Neural cell (in vitro differentiated cells): Measurements from ENCODE around the gene MORC3. TPM values are rescaled to one million over a fixed set of nuclear protein-coding genes. Genes with fewer than 3 reads are reported as not detected.

Source experiments
- H2AFZ ChIP-seq: fragments of 200-600, 300-800 bp; sonication (generic), shearing (Covaris generic); 2 replicates; pipeline ENCODE4 v1.6.0; 2014; ENCODE audit warnings: low read depth, mild to moderate bottlenecking, antibody characterized with exemption, low read length, moderate library complexity
- H3F3A ChIP-seq: fragments of 200-600 bp; shearing (Covaris generic); 2 replicates; pipeline ENCODE4 v1.6.1; 2016; ENCODE audit warnings: mild to moderate bottlenecking, moderate library complexity, mixed read lengths, antibody characterized with exemption, low read length; ENCODE audit not compliant: insufficient read depth, poor library complexity, severe bottlenecking
- H3K27ac ChIP-seq: fragments of 200-600, 300-800 bp; sonication (generic), shearing (Covaris generic); 2 replicates; pipeline ENCODE4 v1.5.1; 2014; ENCODE audit warnings: mild to moderate bottlenecking, low read length, moderate library complexity
- H3K27me3 ChIP-seq: fragments of 300-800, 200-600 bp; sonication (generic), shearing (Covaris generic); 2 replicates; pipeline ENCODE4 v1.6.0; 2014; ENCODE audit warnings: mild to moderate bottlenecking, low read depth, low read length, moderate library complexity; ENCODE audit not compliant: insufficient read depth
- H3K36me3 ChIP-seq: fragments of 300-800, 200-600 bp; sonication (generic), shearing (Covaris generic); 2 replicates; pipeline ENCODE4 v1.5.1; 2014; ENCODE audit warnings: mild to moderate bottlenecking, antibody characterized with exemption, low read length, moderate library complexity; ENCODE audit not compliant: insufficient read depth
- H3K4me2 ChIP-seq: fragments of 300-800, 200-600 bp; sonication (generic), shearing (Covaris generic); 2 replicates; pipeline ENCODE4 v1.6.0; 2014; ENCODE audit warnings: mild to moderate bottlenecking, low read length
- H3K4me3 ChIP-seq: fragments of 300-800, 200-600 bp; sonication (generic), shearing (Covaris generic); 2 replicates; pipeline ENCODE4 v1.5.1; 2014; ENCODE audit warnings: mild to moderate bottlenecking, low read length, moderate library complexity
- H3K79me2 ChIP-seq: fragments of 200-600 bp; shearing (Covaris generic); replicated peaks from 2 replicates; pipeline ENCODE4 v1.6.0; 2014; ENCODE audit warnings: mild to moderate bottlenecking, low read length, moderate library complexity; ENCODE audit not compliant: insufficient read depth
- H3K9ac ChIP-seq: fragments of 300-800, 200-600 bp; sonication (generic), shearing (Covaris generic); 2 replicates; pipeline ENCODE4 v1.6.1; 2016; ENCODE audit warnings: mild to moderate bottlenecking, low read length, mixed read lengths
- H3K9me2 ChIP-seq: fragments of 200-600 bp; shearing (Covaris generic); 2 replicates; pipeline ENCODE4 v1.6.1; 2016; ENCODE audit warnings: mild to moderate bottlenecking, low read length, mixed read lengths; ENCODE audit not compliant: insufficient read depth
- H3K9me3 ChIP-seq: fragments of 200-600, 300-800 bp; sonication (generic), shearing (Covaris generic); 2 replicates; pipeline ENCODE4 v1.6.1; 2016; ENCODE audit warnings: mild to moderate bottlenecking, mixed run types, low read length, moderate library complexity, mixed read lengths
- H4K20me1 ChIP-seq: fragments of 200-600 bp; shearing (Covaris generic); 2 replicates; pipeline ENCODE4 v1.6.1; 2016; ENCODE audit warnings: mild to moderate bottlenecking, mixed run types; ENCODE audit not compliant: insufficient read depth
- EP300 ChIP-seq: fragments of 450-650 bp; conservative IDR thresholded peaks from 2 replicates; pipeline ENCODE4 v1.6.1; 2014; ENCODE audit warnings: antibody characterized with exemption, mild to moderate bottlenecking, moderate library complexity; ENCODE audit not compliant: poor library complexity, severe bottlenecking
- EZH2 ChIP-seq: fragments of 200-600, 300-800 bp; shearing (Covaris generic), sonication (generic); IDR thresholded peaks from 2 replicates; pipeline ENCODE4 v1.6.1; 2014; ENCODE audit warnings: antibody characterized with exemption, low read length, borderline replicate concordance, mild to moderate bottlenecking; ENCODE audit not compliant: insufficient read depth, poor library complexity, severe bottlenecking
- MXI1 ChIP-seq: fragments of 450-650 bp; conservative IDR thresholded peaks from 2 replicates; pipeline ENCODE4 v1.6.1; 2014; ENCODE audit warnings: antibody characterized with exemption, mild to moderate bottlenecking; ENCODE audit not compliant: poor library complexity, severe bottlenecking
- POLR2AphosphoS5 ChIP-seq: IDR thresholded peaks from 2 replicates; pipeline ENCODE4 v1.6.1; 2012
- RAD21 ChIP-seq: fragments of 450-650 bp; conservative IDR thresholded peaks from 2 replicates; pipeline ENCODE4 v1.6.1; 2014; ENCODE audit warnings: antibody characterized with exemption, mild to moderate bottlenecking, moderate library complexity
- SMC3 ChIP-seq: fragments of 450-650 bp; conservative IDR thresholded peaks from 2 replicates; pipeline ENCODE4 v1.6.1; 2014; ENCODE audit warnings: antibody characterized with exemption, mild to moderate bottlenecking, moderate library complexity; ENCODE audit not compliant: poor library complexity
- TAF1 ChIP-seq: IDR thresholded peaks from 2 replicates; pipeline ENCODE4 v1.6.1; 2012; ENCODE audit warnings: low read depth
- polyA plus RNA-seq: library from polyadenylated mRNA; depleted of rRNA; stranded (reverse); fragments of >200 nt; gene quantifications from 2 replicates; pipeline ENCODE4 v1.2.3, GENCODE V29; 2014
- TF ChIP-seq, protein P1 (sequence below): fragments of 450-650 bp; IDR thresholded peaks from 2 replicates; pipeline ENCODE4 v1.5.1; 2014; ENCODE audit warnings: antibody characterized with exemption, mild to moderate bottlenecking, moderate library complexity; ENCODE audit not compliant: poor library complexity, severe bottlenecking
- TF ChIP-seq, protein P2 (sequence below): IDR thresholded peaks from 2 replicates; pipeline ENCODE4 v1.6.1; 2012; ENCODE audit warnings: borderline replicate concordance

Gene MORC3
- polyA plus RNA-seq, 1 donor from 2014 or later: 65.4 TPM

DNA sequence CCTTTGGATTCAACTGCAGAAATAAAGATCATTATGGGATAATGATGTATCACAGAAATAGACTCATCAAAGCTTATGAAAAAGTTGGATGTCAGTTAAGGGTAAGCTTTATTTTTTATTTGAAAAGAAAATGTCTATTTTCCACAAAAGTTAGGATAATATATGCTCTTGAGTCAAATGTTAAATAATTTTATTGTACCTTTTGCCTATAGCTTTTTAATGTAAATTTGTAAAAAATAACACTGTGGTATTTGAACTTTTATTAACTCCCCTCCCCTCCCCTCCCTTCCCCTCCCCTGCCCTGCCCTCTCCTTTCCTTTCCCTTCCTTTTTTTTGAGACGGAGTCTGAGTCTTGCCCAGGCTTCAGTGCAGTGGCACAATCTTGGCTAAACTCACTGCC is 24.9 kb downstream of the MORC3 start:
- no peak overlapping the region for H3K4me2 ChIP-seq
- H3F3A ChIP-seq: no peaks in the 10 kb centered on the region
- no peaks in the 10 kb centered on the region for H4K20me1 ChIP-seq
- H3K9me3 ChIP-seq: no peaks in the 10 kb centered on the region
- H3K4me3 ChIP-seq: no peak overlapping the region
- H2AFZ ChIP-seq: no peak overlapping the region
- no peak overlapping the region for H3K27ac ChIP-seq
- H3K36me3 ChIP-seq: peaks cover 15% of the 10 kb centered on the region
- no peaks in the 10 kb centered on the region for H3K27me3 ChIP-seq
- TF ChIP-seq POLR2AphosphoS5: no peak
- no peak for TF ChIP-seq TAF1
- no peak for TF ChIP-seq EP300
- TF ChIP-seq EZH2: no peak
- TF ChIP-seq, protein P1, sequence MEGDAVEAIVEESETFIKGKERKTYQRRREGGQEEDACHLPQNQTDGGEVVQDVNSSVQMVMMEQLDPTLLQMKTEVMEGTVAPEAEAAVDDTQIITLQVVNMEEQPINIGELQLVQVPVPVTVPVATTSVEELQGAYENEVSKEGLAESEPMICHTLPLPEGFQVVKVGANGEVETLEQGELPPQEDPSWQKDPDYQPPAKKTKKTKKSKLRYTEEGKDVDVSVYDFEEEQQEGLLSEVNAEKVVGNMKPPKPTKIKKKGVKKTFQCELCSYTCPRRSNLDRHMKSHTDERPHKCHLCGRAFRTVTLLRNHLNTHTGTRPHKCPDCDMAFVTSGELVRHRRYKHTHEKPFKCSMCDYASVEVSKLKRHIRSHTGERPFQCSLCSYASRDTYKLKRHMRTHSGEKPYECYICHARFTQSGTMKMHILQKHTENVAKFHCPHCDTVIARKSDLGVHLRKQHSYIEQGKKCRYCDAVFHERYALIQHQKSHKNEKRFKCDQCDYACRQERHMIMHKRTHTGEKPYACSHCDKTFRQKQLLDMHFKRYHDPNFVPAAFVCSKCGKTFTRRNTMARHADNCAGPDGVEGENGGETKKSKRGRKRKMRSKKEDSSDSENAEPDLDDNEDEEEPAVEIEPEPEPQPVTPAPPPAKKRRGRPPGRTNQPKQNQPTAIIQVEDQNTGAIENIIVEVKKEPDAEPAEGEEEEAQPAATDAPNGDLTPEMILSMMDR: no peak
- TF ChIP-seq MXI1: no peak
- no peak for TF ChIP-seq SMC3
- no peaks in the 10 kb centered on the region for H3K79me2 ChIP-seq
- no peak overlapping the region for H3K9ac ChIP-seq
- no peaks in the 10 kb centered on the region for H3K9me2 ChIP-seq

DNA sequence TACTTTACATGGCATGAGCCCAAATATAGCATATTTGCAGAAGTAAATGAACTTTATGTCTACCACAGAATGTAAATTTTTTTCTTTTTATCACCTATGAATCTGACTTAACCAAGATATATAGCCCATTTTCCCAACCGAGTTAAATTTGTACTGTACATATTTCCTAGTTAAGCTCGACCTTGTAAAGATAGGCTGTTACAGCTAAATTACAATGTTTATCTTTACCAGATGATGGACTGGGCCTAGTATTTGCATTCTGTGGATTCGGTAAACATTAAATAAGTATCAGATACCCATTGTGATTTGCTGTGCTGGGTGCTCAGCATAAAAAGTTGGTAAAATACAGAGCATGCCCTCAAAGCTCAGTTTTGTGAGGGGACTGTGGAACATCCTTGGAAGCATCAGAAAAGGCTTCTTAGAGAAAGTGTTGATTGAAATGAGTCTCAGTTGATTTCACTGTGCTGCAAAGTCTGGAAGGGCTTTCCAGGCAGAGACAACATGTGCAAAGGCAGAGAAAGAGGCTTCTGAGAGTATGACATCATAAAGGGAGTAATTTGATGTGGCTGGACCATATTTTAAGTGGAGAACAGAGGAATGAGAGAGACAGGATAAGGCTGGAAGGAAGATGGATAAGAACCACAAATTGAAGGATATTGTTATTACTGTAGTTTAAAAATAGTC is 27.4 kb downstream of the MORC3 start:
- Histone ChIP-seq H3F3A (no peaks in the 10 kb centered on the region), H3K27me3 (no peaks in the 10 kb centered on the region), H3K79me2 (no peaks in the 10 kb centered on the region), H3K4me2 (no peak overlapping the region), H3K9ac (no peak overlapping the region), H3K4me3 (no peak overlapping the region), H2AFZ (no peak overlapping the region), H3K27ac (no peak overlapping the region), H3K9me2 (no peaks in the 10 kb centered on the region), H3K9me3 (no peaks in the 10 kb centered on the region), H4K20me1 (no peaks in the 10 kb centered on the region), H3K36me3 (peaks cover 24% of the 10 kb centered on the region)
- TF ChIP-seq EZH2 (no peak), POLR2AphosphoS5 (no peak), TAF1 (no peak), SMC3 (no peak), RAD21 (no peak), MXI1 (no peak), EP300 (no peak)
- TF ChIP-seq, protein P1: no peak
- TF ChIP-seq, protein P2, sequence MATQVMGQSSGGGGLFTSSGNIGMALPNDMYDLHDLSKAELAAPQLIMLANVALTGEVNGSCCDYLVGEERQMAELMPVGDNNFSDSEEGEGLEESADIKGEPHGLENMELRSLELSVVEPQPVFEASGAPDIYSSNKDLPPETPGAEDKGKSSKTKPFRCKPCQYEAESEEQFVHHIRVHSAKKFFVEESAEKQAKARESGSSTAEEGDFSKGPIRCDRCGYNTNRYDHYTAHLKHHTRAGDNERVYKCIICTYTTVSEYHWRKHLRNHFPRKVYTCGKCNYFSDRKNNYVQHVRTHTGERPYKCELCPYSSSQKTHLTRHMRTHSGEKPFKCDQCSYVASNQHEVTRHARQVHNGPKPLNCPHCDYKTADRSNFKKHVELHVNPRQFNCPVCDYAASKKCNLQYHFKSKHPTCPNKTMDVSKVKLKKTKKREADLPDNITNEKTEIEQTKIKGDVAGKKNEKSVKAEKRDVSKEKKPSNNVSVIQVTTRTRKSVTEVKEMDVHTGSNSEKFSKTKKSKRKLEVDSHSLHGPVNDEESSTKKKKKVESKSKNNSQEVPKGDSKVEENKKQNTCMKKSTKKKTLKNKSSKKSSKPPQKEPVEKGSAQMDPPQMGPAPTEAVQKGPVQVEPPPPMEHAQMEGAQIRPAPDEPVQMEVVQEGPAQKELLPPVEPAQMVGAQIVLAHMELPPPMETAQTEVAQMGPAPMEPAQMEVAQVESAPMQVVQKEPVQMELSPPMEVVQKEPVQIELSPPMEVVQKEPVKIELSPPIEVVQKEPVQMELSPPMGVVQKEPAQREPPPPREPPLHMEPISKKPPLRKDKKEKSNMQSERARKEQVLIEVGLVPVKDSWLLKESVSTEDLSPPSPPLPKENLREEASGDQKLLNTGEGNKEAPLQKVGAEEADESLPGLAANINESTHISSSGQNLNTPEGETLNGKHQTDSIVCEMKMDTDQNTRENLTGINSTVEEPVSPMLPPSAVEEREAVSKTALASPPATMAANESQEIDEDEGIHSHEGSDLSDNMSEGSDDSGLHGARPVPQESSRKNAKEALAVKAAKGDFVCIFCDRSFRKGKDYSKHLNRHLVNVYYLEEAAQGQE: no peak
